Dedifferentiated amniotic fluid mesenchymal stem cell (primary cell): Measurements from ENCODE around the gene VSTM2B.

ENCODE experiments used
- DNase-seq: peaks from one replicate; pipeline ENCODE4 v3.0.0-alpha.2; 2016; ENCODE audit errors: extremely low spot score

Gene VSTM2B

GRCh38 chr19:29566496-29567054 is 40.8 kb downstream of the VSTM2B start:
- no peak for DNase-seq

GRCh38 chr19:29567366-29567915 is 41.6 kb downstream of the VSTM2B start:
- no peak for DNase-seq

GRCh38 chr19:29568036-29569025 is 42.5 kb downstream of the VSTM2B start:
- no peak for DNase-seq

GRCh38 chr19:29569038-29569911 is 43.5 kb downstream of the VSTM2B start:
- DNase-seq, result no peak

GRCh38 chr19:29571181-29571580 is 45.4 kb downstream of the VSTM2B start:
- no peak for DNase-seq

- no peak for DNase-seq
Observed at GRCh38 chr19:29573486-29573885, 47.7 kb downstream of the VSTM2B start.

GRCh38 chr19:29574510-29574909 is 48.7 kb downstream of the VSTM2B start:
- DNase-seq, result no peak

- DNase-seq, result no peak
Observed at GRCh38 chr19:29576046-29576606, 50.3 kb downstream of the VSTM2B start.

GRCh38 chr19:29576761-29577648 is 51.2 kb downstream of the VSTM2B start:
- DNase-seq, result no peak

- DNase-seq, result no peak
Observed at GRCh38 chr19:29577649-29577963, 51.8 kb downstream of the VSTM2B start.

GRCh38 chr19:29578349-29578748 is 52.6 kb downstream of the VSTM2B start:
- DNase-seq, result no peak

GRCh38 chr19:29579308-29579910 is 53.6 kb downstream of the VSTM2B start:
- DNase-seq, result no peak

- no peak for DNase-seq
Observed at GRCh38 chr19:29581398-29581797, 55.6 kb downstream of the VSTM2B start.

GRCh38 chr19:29583196-29583999 is 57.6 kb downstream of the VSTM2B start:
- DNase-seq, result no peak

GRCh38 chr19:29586401-29586800 is 60.6 kb downstream of the VSTM2B start:
- no peak for DNase-seq

- no peak for DNase-seq
Observed at GRCh38 chr19:29587059-29587458, 61.3 kb downstream of the VSTM2B start.

- no peak for DNase-seq
Observed at GRCh38 chr19:29587518-29587986, 61.8 kb downstream of the VSTM2B start.

GRCh38 chr19:29588095-29588494 is 62.3 kb downstream of the VSTM2B start:
- DNase-seq, result no peak

GRCh38 chr19:29590278-29590677 is 64.5 kb downstream of the VSTM2B start:
- DNase-seq, result no peak
